ENCODE measurements around the gene PEX7. TPM values are rescaled to one million over a fixed set of nuclear protein-coding genes. Genes with fewer than 3 reads are reported as not detected.

The PEX7 gene
- polyA plus RNA-seq, result 1 to 10 TPM; 2.0 to 7.0 TPM

GRCh38 chr6:136822376-136823127 lies at the start of gene PEX7:
Gene PEX7, plus strand, starts transcription at chr6:136822592. Its CDS starts 74 bp downstream, at chr6:136822666.
- Histone ChIP-seq H3K27me3 (ENCODE audit: control insufficient read depth in 1 of 2, insufficient read depth in 2 of 2, low read length in 2 of 2) (no peaks in the 10 kb centered on the region), H3K4me1 (ENCODE audit: control insufficient read depth in 2 of 2, insufficient read depth in 2 of 2, low read length in 1 of 2) (peaks cover 0 to 5% of the 10 kb centered on the region in 2 donors), H3K27ac (ENCODE audit: low read depth in 2 of 2, low read length in 1 of 2) (peak within 1 kb of the TSS; percentile 92 to 96), H3K36me3 (ENCODE audit: control insufficient read depth in 2 of 2, insufficient read depth in 2 of 2, low read length in 1 of 2) (no peaks in the 10 kb centered on the region), H3K9me3 (ENCODE audit: control insufficient read depth in 2 of 2, insufficient read depth in 1 of 2, low read depth in 1 of 2, low read length in 1 of 2) (no peaks in the 10 kb centered on the region), H3K4me3 (ENCODE audit: low read depth in 1 of 2, low read length in 2 of 2) (peak within 1 kb of the TSS; percentile 68 to 93)
- 0% methylated on average over 76 to 78 of the region's 78 CpGs for WGBS, 2 donors

- Histone ChIP-seq H3K27ac (ENCODE audit: low read depth in 2 of 2, low read length in 1 of 2) (no peak overlapping the region), H3K4me3 (ENCODE audit: low read depth in 1 of 2, low read length in 2 of 2) (no peak overlapping the region), H3K36me3 (ENCODE audit: control insufficient read depth in 2 of 2, insufficient read depth in 2 of 2, low read length in 1 of 2) (no peaks in the 10 kb centered on the region), H3K27me3 (ENCODE audit: control insufficient read depth in 1 of 2, insufficient read depth in 2 of 2, low read length in 2 of 2) (no peaks in the 10 kb centered on the region), H3K9me3 (ENCODE audit: control insufficient read depth in 2 of 2, insufficient read depth in 1 of 2, low read depth in 1 of 2, low read length in 1 of 2) (no peaks in the 10 kb centered on the region), H3K4me1 (ENCODE audit: control insufficient read depth in 2 of 2, insufficient read depth in 2 of 2, low read length in 1 of 2) (peaks cover 0 to 2% of the 10 kb centered on the region in 2 donors)
- 78 to 79% methylated on average over 6 of the region's 6 CpGs for WGBS, 2 donors
Measured at GRCh38 chr6:136772685-136773472, 49.5 kb upstream of the PEX7 start.

GRCh38 chr6:136773473-136773796 lies 49.0 kb upstream of the PEX7 start:
- Histone ChIP-seq H3K9me3 (ENCODE audit: control insufficient read depth in 2 of 2, insufficient read depth in 1 of 2, low read depth in 1 of 2, low read length in 1 of 2) (no peaks in the 10 kb centered on the region), H3K4me3 (ENCODE audit: low read depth in 1 of 2, low read length in 2 of 2) (no peak overlapping the region), H3K36me3 (ENCODE audit: control insufficient read depth in 2 of 2, insufficient read depth in 2 of 2, low read length in 1 of 2) (no peaks in the 10 kb centered on the region), H3K4me1 (ENCODE audit: control insufficient read depth in 2 of 2, insufficient read depth in 2 of 2, low read length in 1 of 2) (peaks cover 0 to 2% of the 10 kb centered on the region in 2 donors), H3K27ac (ENCODE audit: low read depth in 2 of 2, low read length in 1 of 2) (no peak overlapping the region), H3K27me3 (ENCODE audit: control insufficient read depth in 1 of 2, insufficient read depth in 2 of 2, low read length in 2 of 2) (no peaks in the 10 kb centered on the region)
- 93 to 94% methylated on average over 4 of the region's 4 CpGs for WGBS, 2 donors

GRCh38 chr6:136774228-136775041 lies 48.0 kb upstream of the PEX7 start:
- WGBS, 2 donors, result 69 to 80% methylated on average over 6 of the region's 6 CpGs
- H3K4me1 ChIP-seq (ENCODE audit: control insufficient read depth in 2 of 2, insufficient read depth in 2 of 2, low read length in 1 of 2), result peaks cover 0 to 2% of the 10 kb centered on the region in 2 donors

GRCh38 chr6:136775081-136775480 lies 47.3 kb upstream of the PEX7 start:
- Histone ChIP-seq H3K4me3 (ENCODE audit: low read depth in 1 of 2, low read length in 2 of 2) (no peak overlapping the region), H3K4me1 (ENCODE audit: control insufficient read depth in 2 of 2, insufficient read depth in 2 of 2, low read length in 1 of 2) (peaks cover 0 to 6% of the 10 kb centered on the region in 2 donors), H3K36me3 (ENCODE audit: control insufficient read depth in 2 of 2, insufficient read depth in 2 of 2, low read length in 1 of 2) (no peaks in the 10 kb centered on the region), H3K9me3 (ENCODE audit: control insufficient read depth in 2 of 2, insufficient read depth in 1 of 2, low read depth in 1 of 2, low read length in 1 of 2) (no peaks in the 10 kb centered on the region), H3K27me3 (ENCODE audit: control insufficient read depth in 1 of 2, insufficient read depth in 2 of 2, low read length in 2 of 2) (no peaks in the 10 kb centered on the region), H3K27ac (ENCODE audit: low read depth in 2 of 2, low read length in 1 of 2) (no peak overlapping the region)
- 88 to 90% methylated on average over 3 of the region's 3 CpGs for WGBS, 2 donors

More at GRCh38 chr6:136774228-136775041, 48.0 kb upstream of the PEX7 start:
- no peaks in the 10 kb centered on the region for H3K9me3 ChIP-seq (ENCODE audit: control insufficient read depth in 2 of 2, insufficient read depth in 1 of 2, low read depth in 1 of 2, low read length in 1 of 2)
- H3K27ac ChIP-seq (ENCODE audit: low read depth in 2 of 2, low read length in 1 of 2), result peak overlapping the region; percentile 58 to 62
- H3K4me3 ChIP-seq (ENCODE audit: low read depth in 1 of 2, low read length in 2 of 2), result no peak overlapping the region
- H3K36me3 ChIP-seq (ENCODE audit: control insufficient read depth in 2 of 2, insufficient read depth in 2 of 2, low read length in 1 of 2), result no peaks in the 10 kb centered on the region
- no peaks in the 10 kb centered on the region for H3K27me3 ChIP-seq (ENCODE audit: control insufficient read depth in 1 of 2, insufficient read depth in 2 of 2, low read length in 2 of 2)

GRCh38 chr6:136775548-136775947 lies 46.8 kb upstream of the PEX7 start:
- Histone ChIP-seq H3K4me1 (ENCODE audit: control insufficient read depth in 2 of 2, insufficient read depth in 2 of 2, low read length in 1 of 2) (peaks cover 0 to 6% of the 10 kb centered on the region in 2 donors), H3K27ac (ENCODE audit: low read depth in 2 of 2, low read length in 1 of 2) (no peak overlapping the region), H3K9me3 (ENCODE audit: control insufficient read depth in 2 of 2, insufficient read depth in 1 of 2, low read depth in 1 of 2, low read length in 1 of 2) (no peaks in the 10 kb centered on the region), H3K27me3 (ENCODE audit: control insufficient read depth in 1 of 2, insufficient read depth in 2 of 2, low read length in 2 of 2) (no peaks in the 10 kb centered on the region), H3K4me3 (ENCODE audit: low read depth in 1 of 2, low read length in 2 of 2) (no peak overlapping the region), H3K36me3 (ENCODE audit: control insufficient read depth in 2 of 2, insufficient read depth in 2 of 2, low read length in 1 of 2) (no peaks in the 10 kb centered on the region)
- WGBS, 2 donors, result 89 to 97% methylated on average over 2 of the region's 2 CpGs

GRCh38 chr6:136777651-136778050 lies 44.7 kb upstream of the PEX7 start:
- Histone ChIP-seq H3K4me1 (ENCODE audit: control insufficient read depth in 2 of 2, insufficient read depth in 2 of 2, low read length in 1 of 2) (peaks cover 0 to 7% of the 10 kb centered on the region in 2 donors), H3K27ac (ENCODE audit: low read depth in 2 of 2, low read length in 1 of 2) (no peak overlapping the region)
- WGBS, 2 donors, result 78% methylated on average over 3 of the region's 3 CpGs

GRCh38 chr6:136779682-136780081 lies 42.7 kb upstream of the PEX7 start:
- 53 to 66% methylated on average over 1 of the region's 1 CpG for WGBS, 2 donors
- H3K36me3 ChIP-seq (ENCODE audit: control insufficient read depth in 2 of 2, insufficient read depth in 2 of 2, low read length in 1 of 2), result peaks cover 0 to 3% of the 10 kb centered on the region in 2 donors
- H3K27me3 ChIP-seq (ENCODE audit: control insufficient read depth in 1 of 2, insufficient read depth in 2 of 2, low read length in 2 of 2), result no peaks in the 10 kb centered on the region
- no peaks in the 10 kb centered on the region for H3K9me3 ChIP-seq (ENCODE audit: control insufficient read depth in 2 of 2, insufficient read depth in 1 of 2, low read depth in 1 of 2, low read length in 1 of 2)
- H3K27ac ChIP-seq (ENCODE audit: low read depth in 2 of 2, low read length in 1 of 2), result no peak overlapping the region
- peaks cover 5 to 10% of the 10 kb centered on the region in 2 donors for H3K4me1 ChIP-seq (ENCODE audit: control insufficient read depth in 2 of 2, insufficient read depth in 2 of 2, low read length in 1 of 2)
- no peak overlapping the region for H3K4me3 ChIP-seq (ENCODE audit: low read depth in 1 of 2, low read length in 2 of 2)

More at GRCh38 chr6:136777651-136778050, 44.7 kb upstream of the PEX7 start:
- Histone ChIP-seq H3K36me3 (ENCODE audit: control insufficient read depth in 2 of 2, insufficient read depth in 2 of 2, low read length in 1 of 2) (no peaks in the 10 kb centered on the region), H3K9me3 (ENCODE audit: control insufficient read depth in 2 of 2, insufficient read depth in 1 of 2, low read depth in 1 of 2, low read length in 1 of 2) (no peaks in the 10 kb centered on the region), H3K27me3 (ENCODE audit: control insufficient read depth in 1 of 2, insufficient read depth in 2 of 2, low read length in 2 of 2) (no peaks in the 10 kb centered on the region), H3K4me3 (ENCODE audit: low read depth in 1 of 2, low read length in 2 of 2) (no peak overlapping the region)

- Histone ChIP-seq H3K27me3 (ENCODE audit: control insufficient read depth in 1 of 2, insufficient read depth in 2 of 2, low read length in 2 of 2) (no peaks in the 10 kb centered on the region), H3K4me3 (ENCODE audit: low read depth in 1 of 2, low read length in 2 of 2) (no peak overlapping the region), H3K9me3 (ENCODE audit: control insufficient read depth in 2 of 2, insufficient read depth in 1 of 2, low read depth in 1 of 2, low read length in 1 of 2) (no peaks in the 10 kb centered on the region), H3K27ac (ENCODE audit: low read depth in 2 of 2, low read length in 1 of 2) (no peak overlapping the region), H3K4me1 (ENCODE audit: control insufficient read depth in 2 of 2, insufficient read depth in 2 of 2, low read length in 1 of 2) (peaks cover 5 to 14% of the 10 kb centered on the region in 2 donors), H3K36me3 (ENCODE audit: control insufficient read depth in 2 of 2, insufficient read depth in 2 of 2, low read length in 1 of 2) (peaks cover 0 to 3% of the 10 kb centered on the region in 2 donors)
- WGBS, 2 donors, result 90 to 95% methylated on average over 3 of the region's 3 CpGs
Measured at GRCh38 chr6:136780972-136781371, 41.4 kb upstream of the PEX7 start.

All from esophagus (tissue), 2 donors.